Measurements from ENCODE around the gene CFAP69. TPM values are rescaled to one million over a fixed set of nuclear protein-coding genes. Genes with fewer than 3 reads are reported as not detected.

Gene CFAP69
- total RNA-seq, 1 experiment from 2014 or later: 3.1 TPM

DNA sequence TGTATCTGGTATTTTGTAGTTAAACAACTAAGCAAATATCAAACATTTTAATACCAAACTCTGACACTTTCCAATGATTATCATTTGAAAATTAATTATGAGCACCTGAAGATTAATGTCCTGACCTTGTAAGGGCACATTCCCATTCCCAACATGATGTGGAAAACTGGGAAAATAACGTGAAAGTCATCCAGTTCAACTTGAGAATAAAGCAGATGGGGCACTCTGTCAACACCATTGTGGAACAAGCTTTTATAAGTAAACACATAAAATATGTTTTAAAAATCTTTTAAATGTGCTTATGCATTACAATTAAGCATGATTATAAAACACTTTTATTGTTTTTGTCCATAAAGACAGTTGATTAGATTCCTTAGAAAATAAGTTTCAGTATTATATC, 19.4 kb upstream of the CFAP69 start:
- Histone ChIP-seq H2AFZ (ENCODE audit: low read length) (no peak overlapping the region), H3K4me1 (ENCODE audit: insufficient read depth, low read length) (peaks cover 9% of the 10 kb centered on the region; the same call in 1 of the 2 replicates), H3K9me2 (replicated peaks; ENCODE audit: low read length) (no peaks in the 10 kb centered on the region), H3K9ac (ENCODE audit: low read length) (no peak overlapping the region), H3K79me2 (ENCODE audit: low read length) (no peaks in the 10 kb centered on the region), H3K27ac (ENCODE audit: low read length) (no peak overlapping the region), H3K27me3 (ENCODE audit: low read length) (no peaks in the 10 kb centered on the region), H3K4me3 (ENCODE audit: low read length) (no peak overlapping the region), H3K36me3 (ENCODE audit: low read depth, low read length) (no peaks in the 10 kb centered on the region), H4K20me1 (ENCODE audit: low read length) (no peaks in the 10 kb centered on the region), H3K4me2 (ENCODE audit: low read length) (no peak overlapping the region), H3K9me3 (ENCODE audit: low read length) (no peaks in the 10 kb centered on the region), H3F3A (ENCODE audit: low read length, unreplicated experiment) (no peaks in the 10 kb centered on the region)
- intact Hi-C loops (cut with micrococcal nuclease): no loop called here
- no peak for ATAC-seq
- DNase-seq: no peak
- BruUV-seq (replicated peaks): no TSS peak
- ChIA-PET POLR2A (ENCODE audit: unreplicated experiment) (no interaction called here), CTCF (no interaction called here)
- TF ChIP-seq, protein P1, sequence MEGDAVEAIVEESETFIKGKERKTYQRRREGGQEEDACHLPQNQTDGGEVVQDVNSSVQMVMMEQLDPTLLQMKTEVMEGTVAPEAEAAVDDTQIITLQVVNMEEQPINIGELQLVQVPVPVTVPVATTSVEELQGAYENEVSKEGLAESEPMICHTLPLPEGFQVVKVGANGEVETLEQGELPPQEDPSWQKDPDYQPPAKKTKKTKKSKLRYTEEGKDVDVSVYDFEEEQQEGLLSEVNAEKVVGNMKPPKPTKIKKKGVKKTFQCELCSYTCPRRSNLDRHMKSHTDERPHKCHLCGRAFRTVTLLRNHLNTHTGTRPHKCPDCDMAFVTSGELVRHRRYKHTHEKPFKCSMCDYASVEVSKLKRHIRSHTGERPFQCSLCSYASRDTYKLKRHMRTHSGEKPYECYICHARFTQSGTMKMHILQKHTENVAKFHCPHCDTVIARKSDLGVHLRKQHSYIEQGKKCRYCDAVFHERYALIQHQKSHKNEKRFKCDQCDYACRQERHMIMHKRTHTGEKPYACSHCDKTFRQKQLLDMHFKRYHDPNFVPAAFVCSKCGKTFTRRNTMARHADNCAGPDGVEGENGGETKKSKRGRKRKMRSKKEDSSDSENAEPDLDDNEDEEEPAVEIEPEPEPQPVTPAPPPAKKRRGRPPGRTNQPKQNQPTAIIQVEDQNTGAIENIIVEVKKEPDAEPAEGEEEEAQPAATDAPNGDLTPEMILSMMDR (conservative IDR thresholded peaks at IDR 0.05; ENCODE audit: low read depth, low read length): no peak
- TF ChIP-seq EZH2phosphoT487 (IDR thresholded peaks at IDR 0.05; ENCODE audit: borderline replicate concordance, low read length) (no peak), EZH2 (IDR thresholded peaks at IDR 0.05; ENCODE audit: low read length, unreplicated experiment) (no peak)

DNA sequence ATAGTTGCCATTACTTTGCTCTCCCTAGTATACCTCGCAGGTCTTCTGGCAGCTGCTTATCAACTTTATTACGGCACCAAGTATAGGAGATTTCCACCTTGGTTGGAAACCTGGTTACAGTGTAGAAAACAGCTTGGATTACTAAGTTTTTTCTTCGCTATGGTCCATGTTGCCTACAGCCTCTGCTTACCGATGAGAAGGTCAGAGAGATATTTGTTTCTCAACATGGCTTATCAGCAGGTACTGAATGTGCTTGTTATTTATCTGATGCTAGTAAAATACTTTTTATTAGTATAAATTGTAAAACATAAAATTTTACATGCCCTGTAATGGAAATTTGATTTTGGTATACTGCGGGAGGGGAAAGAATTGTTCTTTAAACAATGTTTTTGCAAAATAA, 17.7 kb upstream of the CFAP69 start:
- CTCF ChIA-PET: no interaction called here
- H3K36me3 ChIP-seq (ENCODE audit: low read depth, low read length): no peaks in the 10 kb centered on the region
- intact Hi-C loops (cut with micrococcal nuclease): no loop called here
- no peaks in the 10 kb centered on the region for H4K20me1 ChIP-seq (ENCODE audit: low read length)
- H3F3A ChIP-seq (ENCODE audit: low read length, unreplicated experiment): no peaks in the 10 kb centered on the region
- no TSS peak for BruUV-seq (replicated peaks)
- no peaks in the 10 kb centered on the region for H3K27me3 ChIP-seq (ENCODE audit: low read length)
- H3K4me1 ChIP-seq (ENCODE audit: insufficient read depth, low read length): peaks cover 9% of the 10 kb centered on the region; the same call in 1 of the 2 replicates
- no peaks in the 10 kb centered on the region for H3K79me2 ChIP-seq (ENCODE audit: low read length)
- no peak overlapping the region for H3K9ac ChIP-seq (ENCODE audit: low read length)
- TF ChIP-seq EZH2 (IDR thresholded peaks at IDR 0.05; ENCODE audit: low read length, unreplicated experiment) (no peak), EZH2phosphoT487 (IDR thresholded peaks at IDR 0.05; ENCODE audit: borderline replicate concordance, low read length) (no peak)
- TF ChIP-seq, protein P1 (conservative IDR thresholded peaks at IDR 0.05; ENCODE audit: low read depth, low read length): no peak
- H3K4me2 ChIP-seq (ENCODE audit: low read length): no peak overlapping the region
- no peak for DNase-seq
- POLR2A ChIA-PET (ENCODE audit: unreplicated experiment): no interaction called here
- H3K9me3 ChIP-seq (ENCODE audit: low read length): no peaks in the 10 kb centered on the region
- no peak for ATAC-seq
- no peak overlapping the region for H3K27ac ChIP-seq (ENCODE audit: low read length)
- H2AFZ ChIP-seq (ENCODE audit: low read length): no peak overlapping the region
- H3K4me3 ChIP-seq (ENCODE audit: low read length): no peak overlapping the region
- H3K9me2 ChIP-seq (replicated peaks; ENCODE audit: low read length): no peaks in the 10 kb centered on the region

DNA sequence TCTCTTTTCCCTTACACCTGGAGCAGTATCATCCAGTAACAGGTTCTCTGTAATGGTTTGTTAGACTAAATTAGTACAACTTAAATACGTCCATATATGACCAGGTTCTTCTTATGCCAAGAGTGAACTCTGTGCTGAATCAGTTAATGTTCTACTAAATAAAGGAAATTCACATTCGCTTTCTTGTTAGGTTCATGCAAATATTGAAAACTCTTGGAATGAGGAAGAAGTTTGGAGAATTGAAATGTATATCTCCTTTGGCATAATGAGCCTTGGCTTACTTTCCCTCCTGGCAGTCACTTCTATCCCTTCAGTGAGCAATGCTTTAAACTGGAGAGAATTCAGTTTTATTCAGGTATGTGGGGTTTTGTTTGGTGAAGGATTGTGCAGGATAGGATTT, 15.3 kb upstream of the CFAP69 start:
- no peak overlapping the region for H3K27ac ChIP-seq (ENCODE audit: low read length)
- ATAC-seq: no peak
- DNase-seq: no peak
- intact Hi-C loops (cut with micrococcal nuclease): no loop called here
- no peaks in the 10 kb centered on the region for H3K9me3 ChIP-seq (ENCODE audit: low read length)
- no peaks in the 10 kb centered on the region for H3K4me1 ChIP-seq (ENCODE audit: insufficient read depth, low read length)
- no peaks in the 10 kb centered on the region for H3K27me3 ChIP-seq (ENCODE audit: low read length)
- CTCF ChIA-PET: no interaction called here
- H3K79me2 ChIP-seq (ENCODE audit: low read length): no peaks in the 10 kb centered on the region
- BruUV-seq (replicated peaks): no TSS peak
- H3F3A ChIP-seq (ENCODE audit: low read length, unreplicated experiment): no peaks in the 10 kb centered on the region
- no peaks in the 10 kb centered on the region for H3K9me2 ChIP-seq (replicated peaks; ENCODE audit: low read length)
- no peak for TF ChIP-seq EZH2phosphoT487 (IDR thresholded peaks at IDR 0.05; ENCODE audit: borderline replicate concordance, low read length)
- TF ChIP-seq EZH2 (IDR thresholded peaks at IDR 0.05; ENCODE audit: low read length, unreplicated experiment): no peak
- TF ChIP-seq, protein P1 (conservative IDR thresholded peaks at IDR 0.05; ENCODE audit: low read depth, low read length): no peak
- POLR2A ChIA-PET (ENCODE audit: unreplicated experiment): no interaction called here
- no peak overlapping the region for H3K4me2 ChIP-seq (ENCODE audit: low read length)
- no peaks in the 10 kb centered on the region for H4K20me1 ChIP-seq (ENCODE audit: low read length)
- no peaks in the 10 kb centered on the region for H3K36me3 ChIP-seq (ENCODE audit: low read depth, low read length)
- H3K9ac ChIP-seq (ENCODE audit: low read length): no peak overlapping the region
- H2AFZ ChIP-seq (ENCODE audit: low read length): no peak overlapping the region
- no peak overlapping the region for H3K4me3 ChIP-seq (ENCODE audit: low read length)

Measured in PC-3 (cell line).